BLaER1 (cell line): Measurements from ENCODE around the gene NPB.

Experiments
- H3K27ac ChIP-seq: shearing (Covaris generic); formaldehyde crosslinking; 2 replicates; pipeline ENCODE4 v1.8.1; 2022
- H3K27me3 ChIP-seq: shearing (Covaris generic); formaldehyde crosslinking; 2 replicates; pipeline ENCODE4 v1.8.1; 2022
- H3K36me3 ChIP-seq: shearing (Covaris generic); formaldehyde crosslinking; 2 replicates; pipeline ENCODE4 v1.8.1; 2022
- H3K4me1 ChIP-seq: shearing (Covaris generic); formaldehyde crosslinking; 2 replicates; pipeline ENCODE4 v1.8.1; 2022
- H3K4me2 ChIP-seq: shearing (Covaris generic); formaldehyde crosslinking; 2 replicates; pipeline ENCODE4 v1.8.1; 2022
- H3K4me3 ChIP-seq: shearing (Covaris generic); formaldehyde crosslinking; 2 replicates; pipeline ENCODE4 v1.8.1; 2022
- H3K9ac ChIP-seq: shearing (Covaris generic); formaldehyde crosslinking; 2 replicates; pipeline ENCODE4 v1.8.1; 2022
- H3K9me3 ChIP-seq: shearing (Covaris generic); formaldehyde crosslinking; 2 replicates; pipeline ENCODE4 v1.8.1; 2022
- H4K20me1 ChIP-seq: shearing (Covaris generic); formaldehyde crosslinking; 2 replicates; pipeline ENCODE4 v1.8.1; 2022
- Cebpa-rat ChIP-seq: shearing (Covaris generic); IDR thresholded peaks from 2 replicates; pipeline ENCODE4 v1.8.1; 2022

NPB gene

GRCh38 chr17:81930142-81931125 is 28.4 kb downstream of the NPB start:
- H3K27ac ChIP-seq, result peak overlapping the region; percentile 15; the same call in 1 of the 2 replicates
- no peak for TF ChIP-seq Cebpa-rat
- H3K4me2 ChIP-seq, result peak overlapping the region; percentile 94
- no peak overlapping the region for H3K9ac ChIP-seq
- peaks cover 66% of the 10 kb centered on the region for H4K20me1 ChIP-seq
- H3K9me3 ChIP-seq, result no peaks in the 10 kb centered on the region
- H3K4me3 ChIP-seq, result no peak overlapping the region
- peaks cover 71% of the 10 kb centered on the region for H3K4me1 ChIP-seq
- H3K36me3 ChIP-seq, result peaks cover 26% of the 10 kb centered on the region
- peaks cover 19% of the 10 kb centered on the region for H3K27me3 ChIP-seq

DNA sequence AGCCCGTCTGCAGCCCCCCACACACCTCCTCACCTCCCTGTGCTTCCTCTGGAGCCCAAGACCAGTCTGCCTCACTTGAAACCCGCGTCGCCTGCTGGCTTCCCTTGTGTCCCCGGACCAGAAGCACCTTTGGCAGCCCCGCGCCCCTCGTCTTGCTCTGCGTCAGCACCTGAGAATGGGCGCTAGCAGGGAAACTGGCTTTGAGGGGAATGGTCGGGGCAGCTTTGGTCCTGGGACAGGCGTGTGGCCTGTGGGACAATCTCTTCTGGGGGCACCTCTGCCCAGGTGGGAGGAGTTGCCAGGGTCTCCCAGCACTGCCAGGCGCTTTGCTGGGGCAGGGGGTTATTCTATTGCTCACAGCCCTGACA is 29.1 kb downstream of the NPB start:
- peak overlapping the region; percentile 94 for H3K4me2 ChIP-seq
- no peaks in the 10 kb centered on the region for H3K9me3 ChIP-seq
- H3K4me3 ChIP-seq, result no peak overlapping the region
- no peak overlapping the region for H3K9ac ChIP-seq
- H3K4me1 ChIP-seq, result peaks cover 71% of the 10 kb centered on the region
- H3K27ac ChIP-seq, result peak overlapping the region; percentile 15; the same call in 1 of the 2 replicates
- H4K20me1 ChIP-seq, result peaks cover 61% of the 10 kb centered on the region
- no peak for TF ChIP-seq Cebpa-rat
- H3K36me3 ChIP-seq, result peaks cover 27% of the 10 kb centered on the region
- peaks cover 19% of the 10 kb centered on the region for H3K27me3 ChIP-seq

- peak overlapping the region; percentile 94 for H3K4me2 ChIP-seq
- no peak for TF ChIP-seq Cebpa-rat
- 0 out of 2 replicates have a peak overlapping the region, but pooled peaks have one; percentile 38 for H3K9ac ChIP-seq
- H3K9me3 ChIP-seq, result no peaks in the 10 kb centered on the region
- no peak overlapping the region for H3K4me3 ChIP-seq
- peaks cover 73% of the 10 kb centered on the region for H3K4me1 ChIP-seq
- H4K20me1 ChIP-seq, result peaks cover 55% of the 10 kb centered on the region; the same call in 1 of the 2 replicates
- H3K27me3 ChIP-seq, result peaks cover 19% of the 10 kb centered on the region
- H3K27ac ChIP-seq, result no peak overlapping the region
- H3K36me3 ChIP-seq, result peaks cover 27% of the 10 kb centered on the region
Measured at GRCh38 chr17:81931557-81932332, 29.7 kb downstream of the NPB start.

DNA sequence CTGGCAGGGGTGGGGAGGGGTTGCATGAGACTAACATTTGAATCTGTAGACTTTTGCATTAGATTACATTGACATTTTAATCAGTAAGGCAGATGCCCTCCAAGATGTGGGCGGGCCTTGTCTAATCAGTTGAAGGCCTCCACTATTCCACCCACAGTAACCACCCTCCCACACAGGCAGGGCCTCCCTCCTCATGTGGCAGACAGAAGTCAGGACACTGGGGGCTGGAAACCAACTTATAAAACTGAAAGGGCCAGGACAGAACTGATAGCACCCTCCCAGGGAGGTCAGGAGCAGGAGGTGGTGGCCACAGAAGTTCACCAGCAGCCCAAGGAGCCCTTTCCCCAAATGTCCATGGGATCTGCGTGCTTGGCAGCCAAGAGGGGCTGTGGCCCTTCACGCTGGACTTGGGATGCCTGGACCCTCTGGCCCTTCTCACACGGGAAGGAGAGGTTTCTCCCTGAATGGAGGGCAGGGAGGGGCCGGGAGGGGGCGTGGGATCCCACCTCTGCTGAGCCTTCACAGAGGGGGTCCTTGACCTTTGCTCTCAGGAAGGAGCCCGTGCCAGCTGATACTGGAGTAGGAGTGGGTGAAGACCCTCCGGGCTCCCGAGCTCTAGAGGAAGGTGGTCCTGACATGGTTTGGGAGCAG is 30.4 kb downstream of the NPB start:
- peaks cover 55% of the 10 kb centered on the region; the same call in 1 of the 2 replicates for H4K20me1 ChIP-seq
- H3K27ac ChIP-seq, result no peak overlapping the region
- H3K4me3 ChIP-seq, result no peak overlapping the region
- TF ChIP-seq Cebpa-rat, result no peak
- peaks cover 76% of the 10 kb centered on the region for H3K4me1 ChIP-seq
- peak overlapping the region; percentile 94 for H3K4me2 ChIP-seq
- H3K27me3 ChIP-seq, result peaks cover 19% of the 10 kb centered on the region
- 0 out of 2 replicates have a peak overlapping the region, but pooled peaks have one; percentile 38 for H3K9ac ChIP-seq
- H3K9me3 ChIP-seq, result no peaks in the 10 kb centered on the region
- H3K36me3 ChIP-seq, result peaks cover 27% of the 10 kb centered on the region

DNA sequence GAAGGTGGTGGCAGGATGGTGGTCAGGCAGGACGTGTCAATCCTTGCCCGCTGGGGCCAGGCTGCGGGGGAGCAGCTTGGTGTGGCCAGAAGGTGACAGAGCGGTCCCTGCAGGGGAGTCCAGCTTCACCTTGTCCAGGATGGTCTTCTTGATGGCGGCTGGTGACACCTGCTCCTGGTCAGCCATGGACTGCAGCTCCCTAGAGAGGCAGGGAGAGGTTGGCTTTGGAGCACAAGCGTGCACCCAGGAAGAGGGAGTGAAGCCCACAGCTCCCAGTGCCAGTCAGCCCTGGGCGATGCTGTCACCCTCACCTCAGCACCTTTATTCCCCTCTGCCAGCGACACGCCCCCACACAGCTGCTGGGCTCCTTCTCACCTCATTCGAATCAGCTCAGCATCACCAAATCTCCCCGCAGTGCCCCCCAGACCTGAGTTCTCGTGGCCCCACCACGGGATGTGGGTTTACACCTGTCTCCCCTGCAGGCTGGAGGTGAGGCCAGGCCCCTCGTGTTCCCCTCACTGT is 31.2 kb downstream of the NPB start:
- Histone ChIP-seq H3K4me1 (peaks cover 80% of the 10 kb centered on the region), H3K27ac (no peak overlapping the region), H4K20me1 (peaks cover 55% of the 10 kb centered on the region; the same call in 1 of the 2 replicates), H3K36me3 (peaks cover 27% of the 10 kb centered on the region), H3K4me2 (no peak overlapping the region), H3K27me3 (peaks cover 16% of the 10 kb centered on the region), H3K9ac (no peak overlapping the region), H3K4me3 (no peak overlapping the region), H3K9me3 (no peaks in the 10 kb centered on the region)
- no peak for TF ChIP-seq Cebpa-rat

GRCh38 chr17:81934098-81934757 is 32.2 kb downstream of the NPB start:
- H3K27me3 ChIP-seq, result peaks cover 6% of the 10 kb centered on the region
- peaks cover 27% of the 10 kb centered on the region for H3K36me3 ChIP-seq
- peaks cover 49% of the 10 kb centered on the region; the same call in 1 of the 2 replicates for H4K20me1 ChIP-seq
- no peak overlapping the region for H3K4me3 ChIP-seq
- H3K4me1 ChIP-seq, result peaks cover 80% of the 10 kb centered on the region
- peak overlapping the region; percentile 13; the same call in 1 of the 2 replicates for H3K4me2 ChIP-seq
- H3K27ac ChIP-seq, result no peak overlapping the region
- H3K9ac ChIP-seq, result 0 out of 2 replicates have a peak overlapping the region, but pooled peaks have one; percentile 15
- TF ChIP-seq Cebpa-rat, result no peak
- no peaks in the 10 kb centered on the region for H3K9me3 ChIP-seq

GRCh38 chr17:81934850-81935708 is 33.0 kb downstream of the NPB start:
- H3K27ac ChIP-seq, result 0 out of 2 replicates have a peak overlapping the region, but pooled peaks have one; percentile 38
- H3K27me3 ChIP-seq, result no peaks in the 10 kb centered on the region
- H3K9ac ChIP-seq, result peak overlapping the region; percentile 88
- no peak for TF ChIP-seq Cebpa-rat
- peaks cover 27% of the 10 kb centered on the region for H3K36me3 ChIP-seq
- H3K4me3 ChIP-seq, result peak overlapping the region; percentile 90
- peaks cover 46% of the 10 kb centered on the region; the same call in 1 of the 2 replicates for H4K20me1 ChIP-seq
- no peaks in the 10 kb centered on the region for H3K9me3 ChIP-seq
- H3K4me1 ChIP-seq, result peaks cover 82% of the 10 kb centered on the region
- peak overlapping the region; percentile 100 for H3K4me2 ChIP-seq

GRCh38 chr17:81935709-81936084 is 33.7 kb downstream of the NPB start:
- peaks cover 44% of the 10 kb centered on the region; the same call in 1 of the 2 replicates for H4K20me1 ChIP-seq
- peak overlapping the region; percentile 88 for H3K9ac ChIP-seq
- peak overlapping the region; percentile 38; the same call in 1 of the 2 replicates for H3K27ac ChIP-seq
- peaks cover 27% of the 10 kb centered on the region for H3K36me3 ChIP-seq
- no peaks in the 10 kb centered on the region for H3K27me3 ChIP-seq
- H3K9me3 ChIP-seq, result no peaks in the 10 kb centered on the region
- peaks cover 82% of the 10 kb centered on the region for H3K4me1 ChIP-seq
- peak overlapping the region; percentile 100 for H3K4me2 ChIP-seq
- TF ChIP-seq Cebpa-rat, result no peak
- H3K4me3 ChIP-seq, result peak overlapping the region; percentile 90
